ENCODE results near the gene PI4KA.
"Not testable (repeated sequence)": the region's sequence is repeated elsewhere in the genome, so short reads cannot be mapped to it uniquely, and the experiment has no call there.

The PI4KA gene

DNA sequence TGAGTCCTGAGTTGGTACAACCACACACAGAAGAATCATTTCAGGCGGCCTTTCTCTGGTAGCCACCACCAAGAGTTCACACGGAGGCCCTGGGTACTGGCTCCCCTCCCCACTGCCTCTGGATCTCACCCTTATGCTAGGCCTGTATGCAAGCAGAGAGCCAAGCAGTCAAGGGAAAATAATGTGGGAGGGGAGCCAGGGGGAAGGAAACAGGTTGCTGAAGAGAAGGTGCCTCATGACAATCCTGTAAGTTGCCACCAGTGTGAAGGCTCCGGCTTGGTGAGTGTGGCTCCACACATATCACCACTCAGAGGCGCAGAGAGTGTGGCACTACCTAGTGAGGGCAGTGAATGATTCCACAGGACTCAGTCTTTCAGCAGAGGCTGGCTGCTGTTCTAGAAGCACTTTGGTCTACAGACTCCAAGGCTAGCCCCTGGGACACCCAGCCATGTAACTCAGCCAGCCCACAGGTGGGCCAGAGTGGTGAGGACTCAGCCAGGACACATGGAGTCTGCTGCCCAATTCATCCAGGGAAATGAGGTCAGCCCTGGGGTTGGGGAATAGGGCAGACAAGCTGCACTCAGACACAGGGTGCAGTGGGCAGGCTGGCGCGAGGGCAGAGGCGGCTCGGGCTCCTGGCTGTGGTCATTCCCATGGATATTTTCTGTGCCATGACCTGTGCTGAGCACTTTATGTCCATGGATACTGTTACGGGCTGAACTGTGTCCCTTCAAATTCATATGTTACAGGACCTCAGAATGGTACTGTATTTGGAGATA is 133.7 kb downstream of the PI4KA start:
- Histone ChIP-seq H4K8ac (ENCODE audit: low read depth, low read length) (no peak overlapping the region), H2BK120ac (ENCODE audit: insufficient read depth, low read length, poor library complexity) (no peak overlapping the region), H3K9me3 (ENCODE audit: insufficient read depth, low read depth, low read length) (no peaks in the 10 kb centered on the region), H3K4me3 (ENCODE audit: low read depth, low read length) (no peak overlapping the region), H3K79me2 (ENCODE audit: control insufficient read depth, insufficient read depth, low read length, poor library complexity) (no peaks in the 10 kb centered on the region), H4K91ac (ENCODE audit: low read depth, low read length) (no peak overlapping the region), H3K4ac (ENCODE audit: low read depth, low read length) (no peak overlapping the region), H3K18ac (ENCODE audit: low read length) (no peak overlapping the region), H2BK5ac (ENCODE audit: low read depth, low read length, poor library complexity) (no peak overlapping the region), H3K79me1 (ENCODE audit: low read length) (no peaks in the 10 kb centered on the region), H2AK5ac (ENCODE audit: low read length) (no peak overlapping the region), H3K9ac (ENCODE audit: low read length) (no peak overlapping the region), H3K14ac (ENCODE audit: low read length) (no peak overlapping the region), H2AFZ (ENCODE audit: insufficient read depth, low read length, poor library complexity) (no peak overlapping the region), H2BK12ac (ENCODE audit: low read length) (no peak overlapping the region), H3K23ac (ENCODE audit: low read length) (no peak overlapping the region), H3K27ac (ENCODE audit: low read depth, low read length) (no peak overlapping the region), H3K4me1 (ENCODE audit: control insufficient read depth in 1 of 2, insufficient read depth in 2 of 2, low read length in 2 of 2) (no peaks in the 10 kb centered on the region), H3K4me2 (ENCODE audit: low read length) (no peak overlapping the region), H4K12ac (ENCODE audit: low read depth, low read length) (no peak overlapping the region), H3K27me3 (ENCODE audit: insufficient read depth, low read length) (no peaks in the 10 kb centered on the region), H3K36me3 (ENCODE audit: control insufficient read depth in 1 of 2, insufficient read depth in 2 of 2, low read length in 2 of 2) (peaks cover 38 to 40% of the 10 kb centered on the region in 2 experiments)
- WGBS (ENCODE audit: extremely low coverage, insufficient coverage, insufficient read length), result no CpG with 5 or more reads among the region's 9 CpGs
- no peak for DNase-seq

DNA sequence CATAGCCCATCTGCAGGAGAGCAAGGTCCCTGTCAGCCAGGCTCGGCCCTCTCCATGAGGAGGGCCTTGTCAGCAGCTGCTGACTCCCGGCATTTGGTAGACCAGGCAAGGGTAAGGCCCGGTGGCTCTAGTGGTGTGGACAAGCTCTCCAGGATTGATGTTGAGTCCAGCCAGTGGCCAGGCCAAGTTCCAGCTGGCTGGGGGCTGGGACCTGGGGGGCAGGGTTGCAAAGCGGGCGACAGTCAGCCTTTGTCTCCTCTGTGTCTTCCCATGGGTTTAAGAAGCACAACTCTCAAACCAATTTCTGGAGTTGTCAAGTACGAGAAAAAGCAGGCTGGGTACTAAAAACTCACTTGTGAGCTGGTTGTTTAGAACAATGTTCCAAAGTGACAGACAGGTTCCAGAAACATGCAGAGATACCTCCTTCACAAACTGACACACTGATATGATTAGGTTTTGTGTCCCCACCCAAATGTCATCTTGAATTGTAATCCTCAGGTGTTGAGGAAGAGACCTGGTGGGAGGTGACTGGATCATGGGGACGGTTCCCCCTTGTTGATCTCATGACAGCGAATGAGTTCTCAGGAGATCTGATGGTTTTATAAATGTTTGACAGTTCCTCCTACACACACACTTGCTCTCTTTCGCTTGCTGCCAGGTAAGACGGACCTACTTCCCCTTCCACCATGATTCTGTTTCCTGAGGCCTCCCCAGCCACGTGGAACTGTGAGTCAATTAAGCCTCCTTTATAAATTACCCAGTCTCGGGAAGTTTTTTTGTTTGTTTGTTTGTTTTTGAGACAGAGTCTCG is 137.0 kb downstream of the PI4KA start:
- no peak overlapping the region for H2BK5ac ChIP-seq (ENCODE audit: low read depth, low read length, poor library complexity)
- H3K36me3 ChIP-seq (ENCODE audit: control insufficient read depth in 1 of 2, insufficient read depth in 2 of 2, low read length in 2 of 2), result peaks cover 19 to 21% of the 10 kb centered on the region in 2 experiments
- WGBS (ENCODE audit: extremely low coverage, insufficient coverage, insufficient read length), result no CpG with 5 or more reads among the region's 13 CpGs

DNA sequence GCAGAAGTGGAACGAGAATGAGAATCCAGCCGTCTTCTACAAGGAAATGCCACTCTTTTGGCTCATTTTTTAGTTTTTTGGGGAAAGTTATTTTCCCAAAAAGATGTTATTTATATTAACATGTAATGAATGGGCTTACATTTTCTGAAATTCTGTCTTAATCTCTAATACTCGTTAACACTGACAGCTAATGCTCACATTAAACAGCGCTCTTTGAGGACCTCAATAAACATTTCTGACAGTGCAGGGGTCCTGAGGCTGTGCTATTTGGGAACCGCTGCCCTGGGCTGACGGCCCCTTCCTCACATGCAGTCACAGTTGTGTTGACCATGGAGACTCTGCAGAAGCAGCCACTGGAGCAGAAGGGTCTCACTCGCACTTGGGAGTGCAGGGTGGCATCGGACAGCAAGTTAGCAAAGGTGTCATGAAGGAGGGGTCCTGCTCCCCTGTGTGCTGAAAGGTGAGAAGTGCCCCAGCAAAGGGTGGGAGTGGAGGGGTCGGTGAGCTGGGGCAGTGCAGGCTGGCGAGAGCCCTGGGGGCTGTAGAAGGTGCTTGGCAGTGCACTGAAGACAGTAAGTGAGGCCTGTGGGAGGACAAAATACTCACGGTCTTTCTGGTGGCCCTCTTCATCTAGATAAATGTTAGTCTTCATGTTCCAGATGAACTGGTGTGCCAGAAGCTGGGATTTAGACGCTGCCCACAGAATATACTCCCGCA is 137.8 kb downstream of the PI4KA start:
- no peak overlapping the region for H3K23ac ChIP-seq (ENCODE audit: low read length)
- H4K8ac ChIP-seq (ENCODE audit: low read depth, low read length), result no peak overlapping the region
- H3K27me3 ChIP-seq (ENCODE audit: insufficient read depth, low read length), result no peaks in the 10 kb centered on the region
- H3K9ac ChIP-seq (ENCODE audit: low read length), result no peak overlapping the region
- H3K4me2 ChIP-seq (ENCODE audit: low read length), result no peak overlapping the region
- no peaks in the 10 kb centered on the region for H3K9me3 ChIP-seq (ENCODE audit: insufficient read depth, low read depth, low read length)
- H2BK120ac ChIP-seq (ENCODE audit: insufficient read depth, low read length, poor library complexity), result no peak overlapping the region
- DNase-seq, result no peak
- H2AK5ac ChIP-seq (ENCODE audit: low read length), result no peak overlapping the region
- H3K36me3 ChIP-seq (ENCODE audit: control insufficient read depth in 1 of 2, insufficient read depth in 2 of 2, low read length in 2 of 2), result peaks cover 13 to 15% of the 10 kb centered on the region in 2 experiments
- H4K12ac ChIP-seq (ENCODE audit: low read depth, low read length), result no peak overlapping the region
- H3K14ac ChIP-seq (ENCODE audit: low read length), result no peak overlapping the region
- H3K79me2 ChIP-seq (ENCODE audit: control insufficient read depth, insufficient read depth, low read length, poor library complexity), result no peaks in the 10 kb centered on the region
- H2BK5ac ChIP-seq (ENCODE audit: low read depth, low read length, poor library complexity), result no peak overlapping the region
- H3K4me3 ChIP-seq (ENCODE audit: low read depth, low read length), result no peak overlapping the region
- H3K79me1 ChIP-seq (ENCODE audit: low read length), result no peaks in the 10 kb centered on the region
- H3K4me1 ChIP-seq (ENCODE audit: control insufficient read depth in 1 of 2, insufficient read depth in 2 of 2, low read length in 2 of 2), result no peaks in the 10 kb centered on the region
- H2AFZ ChIP-seq (ENCODE audit: insufficient read depth, low read length, poor library complexity), result no peak overlapping the region
- no peak overlapping the region for H3K18ac ChIP-seq (ENCODE audit: low read length)
- no CpG with 5 or more reads among the region's 13 CpGs for WGBS (ENCODE audit: extremely low coverage, insufficient coverage, insufficient read length)
- H3K27ac ChIP-seq (ENCODE audit: low read depth, low read length), result no peak overlapping the region
- no peak overlapping the region for H2BK12ac ChIP-seq (ENCODE audit: low read length)
- H4K91ac ChIP-seq (ENCODE audit: low read depth, low read length), result no peak overlapping the region
- H3K4ac ChIP-seq (ENCODE audit: low read depth, low read length), result no peak overlapping the region

More for the DNA sequence above, 137.0 kb downstream of the PI4KA start:
- no peak overlapping the region for H3K18ac ChIP-seq (ENCODE audit: low read length)
- no peak overlapping the region for H3K14ac ChIP-seq (ENCODE audit: low read length)
- no peaks in the 10 kb centered on the region for H3K9me3 ChIP-seq (ENCODE audit: insufficient read depth, low read depth, low read length)
- no peak overlapping the region for H3K9ac ChIP-seq (ENCODE audit: low read length)
- no peaks in the 10 kb centered on the region for H3K27me3 ChIP-seq (ENCODE audit: insufficient read depth, low read length)
- H3K4ac ChIP-seq (ENCODE audit: low read depth, low read length), result no peak overlapping the region
- H3K4me1 ChIP-seq (ENCODE audit: control insufficient read depth in 1 of 2, insufficient read depth in 2 of 2, low read length in 2 of 2), result no peaks in the 10 kb centered on the region
- H3K79me1 ChIP-seq (ENCODE audit: low read length), result no peaks in the 10 kb centered on the region
- H2AFZ ChIP-seq (ENCODE audit: insufficient read depth, low read length, poor library complexity), result no peak overlapping the region
- no peak overlapping the region for H3K27ac ChIP-seq (ENCODE audit: low read depth, low read length)
- H2BK12ac ChIP-seq (ENCODE audit: low read length), result no peak overlapping the region
- no peak overlapping the region for H3K4me2 ChIP-seq (ENCODE audit: low read length)
- no peak overlapping the region for H2BK120ac ChIP-seq (ENCODE audit: insufficient read depth, low read length, poor library complexity)
- no peaks in the 10 kb centered on the region for H3K79me2 ChIP-seq (ENCODE audit: control insufficient read depth, insufficient read depth, low read length, poor library complexity)
- H3K23ac ChIP-seq (ENCODE audit: low read length), result no peak overlapping the region
- no peak for DNase-seq
- no peak overlapping the region for H4K12ac ChIP-seq (ENCODE audit: low read depth, low read length)
- H3K4me3 ChIP-seq (ENCODE audit: low read depth, low read length), result no peak overlapping the region
- H4K91ac ChIP-seq (ENCODE audit: low read depth, low read length), result no peak overlapping the region
- H4K8ac ChIP-seq (ENCODE audit: low read depth, low read length), result no peak overlapping the region
- H2AK5ac ChIP-seq (ENCODE audit: low read length), result no peak overlapping the region

DNA sequence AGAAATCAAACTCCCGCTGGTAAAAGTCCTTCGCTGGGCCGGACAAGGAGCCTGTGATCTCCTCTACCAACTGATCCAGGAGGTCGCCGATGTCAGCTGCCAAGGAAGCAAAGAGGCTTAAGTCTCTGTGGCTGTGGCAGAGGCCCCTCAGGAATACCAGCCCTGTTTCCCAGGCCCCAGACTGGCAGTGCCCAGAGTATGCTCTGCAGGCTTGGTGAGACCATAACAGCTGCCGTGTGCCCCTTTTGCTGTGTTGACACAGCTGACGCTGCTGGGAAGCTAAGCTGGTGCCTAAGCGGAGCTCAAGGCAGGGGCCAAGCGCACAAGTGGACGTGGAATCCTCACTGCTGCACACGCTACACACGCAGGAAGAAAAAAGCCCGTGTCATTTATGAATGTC is 139.9 kb downstream of the PI4KA start:
- not testable (repeated sequence) for H3K9ac ChIP-seq (ENCODE audit: low read length); H2AFZ ChIP-seq (ENCODE audit: insufficient read depth, low read length, poor library complexity); H2AK5ac ChIP-seq (ENCODE audit: low read length); H3K27me3 ChIP-seq (ENCODE audit: insufficient read depth, low read length); H4K91ac ChIP-seq (ENCODE audit: low read depth, low read length); H3K14ac ChIP-seq (ENCODE audit: low read length); DNase-seq; H2BK120ac ChIP-seq (ENCODE audit: insufficient read depth, low read length, poor library complexity); H4K12ac ChIP-seq (ENCODE audit: low read depth, low read length); H3K18ac ChIP-seq (ENCODE audit: low read length); H3K23ac ChIP-seq (ENCODE audit: low read length); H3K4me1 ChIP-seq (ENCODE audit: control insufficient read depth in 1 of 2, insufficient read depth in 2 of 2, low read length in 2 of 2); H3K4me2 ChIP-seq (ENCODE audit: low read length); H3K9me3 ChIP-seq (ENCODE audit: insufficient read depth, low read depth, low read length); H3K79me1 ChIP-seq (ENCODE audit: low read length); H4K8ac ChIP-seq (ENCODE audit: low read depth, low read length); H3K27ac ChIP-seq (ENCODE audit: low read depth, low read length); H3K4me3 ChIP-seq (ENCODE audit: low read depth, low read length); H3K4ac ChIP-seq (ENCODE audit: low read depth, low read length); H3K79me2 ChIP-seq (ENCODE audit: control insufficient read depth, insufficient read depth, low read length, poor library complexity); H2BK5ac ChIP-seq (ENCODE audit: low read depth, low read length, poor library complexity); H2BK12ac ChIP-seq (ENCODE audit: low read length)
- peaks cover 9 to 12% of the 10 kb centered on the region in 2 experiments for H3K36me3 ChIP-seq (ENCODE audit: control insufficient read depth in 1 of 2, insufficient read depth in 2 of 2, low read length in 2 of 2)
- no CpG with 5 or more reads among the region's 13 CpGs for WGBS (ENCODE audit: extremely low coverage, insufficient coverage, insufficient read length)
